Adrenal gland (tissue), 5 donors: Measurements from ENCODE around the gene ASB6.

Experiments
- CTCF ChIP-seq, 6 experiments: fragments of 450-650 bp in 4 of 6; fragments of 200-600 bp in 2 of 6; sonication (generic) in 1 of 6; IDR thresholded peaks; 1 replicate in 5 of 6; 2 replicates in 1 of 6; pipeline versions ENCODE4 v1.5.1 to v1.8.0; 2016 to 2021; ENCODE audit warnings: antibody characterized with exemption in 6 of 6, mild to moderate bottlenecking in 2 of 6, moderate library complexity in 1 of 6
- POLR2A ChIP-seq, 2 donors: fragments of 450-650 bp; IDR thresholded peaks; one replicate each; pipeline ENCODE4 v1.6.1; 2017; ENCODE audit warnings: antibody characterized with exemption in 2 of 2, mild to moderate bottlenecking in 2 of 2, moderate library complexity in 1 of 2
- donor health status: DM: no; HTN: no; CAD: no.

- TF ChIP-seq CTCF (IDR thresholded peaks at IDR 0.05) (no peak), POLR2A (IDR thresholded peaks at IDR 0.05) (no peak)
Measured at GRCh38 chr9:129601082-129601674, 40.8 kb downstream of the ASB6 start.
